Liver (tissue), 9 donors: Measurements from ENCODE around the gene ERBB4. TPM values are rescaled to one million over a fixed set of nuclear protein-coding genes. Genes with fewer than 3 reads are reported as not detected.

ENCODE experiments used
- DNase-seq: peaks from one replicate; pipeline ENCODE4 v3.0.0-alpha.2; 2017; ENCODE audit warnings: low spot score
- H3K27ac ChIP-seq, 2 donors: one replicate each; pipeline ENCODE4 v1.7.0; 2013; ENCODE audit warnings: inconsistent platforms in 2 of 2, low read length in 2 of 2, control low read depth in 1 of 2, low read depth in 1 of 2, mild to moderate bottlenecking in 1 of 2
- H3K27me3 ChIP-seq, 4 donors: one replicate each; pipeline versions ENCODE4 v1.6.1 to v1.7.0; 2013; ENCODE audit warnings: low read length in 3 of 4, inconsistent platforms in 1 of 4, mild to moderate bottlenecking in 1 of 4, moderate library complexity in 1 of 4; ENCODE audit not compliant: control insufficient read depth in 4 of 4, insufficient read depth in 4 of 4
- H3K36me3 ChIP-seq, 4 donors: one replicate each; pipeline versions ENCODE4 v1.6.1 to v1.7.0; 2013; ENCODE audit warnings: low read length in 3 of 4, mild to moderate bottlenecking in 3 of 4, low read depth in 1 of 4, moderate library complexity in 1 of 4; ENCODE audit not compliant: control insufficient read depth in 4 of 4, insufficient read depth in 3 of 4
- H3K4me1 ChIP-seq, 4 donors: one replicate each; pipeline versions ENCODE4 v1.6.1 to v1.7.0; 2013; ENCODE audit warnings: low read length in 3 of 4, mild to moderate bottlenecking in 3 of 4, moderate library complexity in 1 of 4; ENCODE audit not compliant: control insufficient read depth in 4 of 4, insufficient read depth in 4 of 4
- H3K4me3 ChIP-seq, 3 donors: one replicate each; pipeline versions ENCODE4 v1.6.1 to v1.7.0; 2013; ENCODE audit warnings: low read length in 3 of 3, control low read depth in 1 of 3, low read depth in 1 of 3, mild to moderate bottlenecking in 1 of 3
- H3K9ac ChIP-seq, 2 donors: one replicate each; pipeline ENCODE4 v1.7.0; 2013; ENCODE audit warnings: low read length in 2 of 2, mild to moderate bottlenecking in 2 of 2, moderate library complexity in 2 of 2, control low read depth in 1 of 2, low read depth in 1 of 2
- H3K9me3 ChIP-seq, 4 donors: one replicate each; pipeline versions ENCODE4 v1.6.1 to v1.7.0; 2013; ENCODE audit warnings: low read length in 3 of 4; ENCODE audit not compliant: control insufficient read depth in 4 of 4
- ATF3 ChIP-seq: IDR thresholded peaks from 2 replicates; pipeline ENCODE4 v1.6.1; 2016; ENCODE audit warnings: antibody characterized with exemption
- CTCF ChIP-seq: fragments of 150-350 bp; IDR thresholded peaks from 2 replicates; pipeline ENCODE4 v1.5.1; 2017; ENCODE audit warnings: improper control_type of control experiment, low read depth, low read length; ENCODE audit not compliant: missing input control
- EGR1 ChIP-seq, 2 donors: IDR thresholded peaks; 2 replicates each; pipeline ENCODE4 v1.6.1; 2016 to 2018; ENCODE audit warnings: antibody characterized with exemption in 2 of 2, low read depth in 2 of 2
- FOXA1 ChIP-seq: IDR thresholded peaks from 2 replicates; pipeline ENCODE4 v1.6.1; 2016; ENCODE audit warnings: antibody characterized with exemption
- FOXA2 ChIP-seq: IDR thresholded peaks from 2 replicates; pipeline ENCODE4 v1.6.1; 2016; ENCODE audit warnings: antibody characterized with exemption
- GABPA ChIP-seq, 2 donors: IDR thresholded peaks in 1 of 2; conservative IDR thresholded peaks in 1 of 2; 2 replicates each; pipeline ENCODE4 v1.6.1; 2016; ENCODE audit warnings: antibody characterized with exemption in 2 of 2, mild to moderate bottlenecking in 1 of 2, moderate library complexity in 1 of 2
- HNF4A ChIP-seq, 2 donors: conservative IDR thresholded peaks; 2 replicates each; pipeline ENCODE4 v1.6.1; 2016; ENCODE audit warnings: antibody characterized with exemption in 2 of 2, mild to moderate bottlenecking in 2 of 2
- HNF4G ChIP-seq: IDR thresholded peaks from 2 replicates; pipeline ENCODE4 v1.6.1; 2016; ENCODE audit warnings: antibody characterized with exemption
- JUND ChIP-seq, 2 donors: IDR thresholded peaks; 2 replicates each; pipeline ENCODE4 v1.6.1; 2016; ENCODE audit warnings: antibody characterized with exemption in 2 of 2
- MAX ChIP-seq: IDR thresholded peaks from 2 replicates; pipeline ENCODE4 v1.6.1; 2016; ENCODE audit warnings: antibody characterized with exemption
- NR2F2 ChIP-seq: IDR thresholded peaks from 2 replicates; pipeline ENCODE4 v1.6.1; 2016; ENCODE audit warnings: antibody characterized with exemption
- RAD21 ChIP-seq, 2 donors: IDR thresholded peaks; 2 replicates each; pipeline ENCODE4 v1.6.1; 2016; ENCODE audit warnings: antibody characterized with exemption in 2 of 2, mild to moderate bottlenecking in 2 of 2
- REST ChIP-seq: IDR thresholded peaks from 2 replicates; pipeline ENCODE4 v1.6.1; 2016; ENCODE audit warnings: antibody characterized with exemption, mild to moderate bottlenecking
- RXRA ChIP-seq, 2 donors: IDR thresholded peaks; 2 replicates each; pipeline ENCODE4 v1.6.1; 2017 to 2018; ENCODE audit warnings: antibody characterized with exemption in 2 of 2, mild to moderate bottlenecking in 1 of 2
- SP1 ChIP-seq: IDR thresholded peaks from 2 replicates; pipeline ENCODE4 v1.6.1; 2018; ENCODE audit warnings: antibody characterized with exemption, mild to moderate bottlenecking
- TAF1 ChIP-seq: conservative IDR thresholded peaks from 2 replicates; pipeline ENCODE4 v1.6.1; 2016; ENCODE audit warnings: antibody characterized with exemption, mild to moderate bottlenecking
- YY1 ChIP-seq: IDR thresholded peaks from 2 replicates; pipeline ENCODE4 v1.6.1; 2016; ENCODE audit warnings: antibody characterized with exemption, mild to moderate bottlenecking
- ZBTB33 ChIP-seq: IDR thresholded peaks from 2 replicates; pipeline ENCODE4 v1.6.1; 2016; ENCODE audit warnings: antibody characterized with exemption
- WGBS: extraction: QIAGEN DNeasy Blood & Tissue Kit; methylation state at CpG from one replicate; pipeline ENCODE4 v1.1.7; 2013; 5-methylcytosine and 5-hydroxymethylcytosine counted together
- polyA plus RNA-seq, 2 donors: library from polyadenylated mRNA; stranded (reverse) in 1 of 2; unstranded in 1 of 2; fragments of 200-250 nt in 1 of 2; fragments of >200 nt in 1 of 2; fragmentation: Nextera tagmentation in 1 of 2; extraction: Ambion mirVana in 1 of 2; gene quantifications; one replicate each; pipeline versions ENCODE4 v1.2.1 to v1.2.3, GENCODE V29; 2013 to 2015
- total RNA-seq, 2 donors: library from RNA; depleted of rRNA; stranded (reverse); fragments of >200 nt; gene quantifications; one replicate each; pipeline ENCODE4 v1.2.3, GENCODE V29; 2014
- donor health status: healthy.
- donor health status: healthy.
- donor health status: healthy.
- donor health status: healthy.
- donor health status: healthy.

Gene ERBB4
- total and polyA plus RNA-seq, 4 donors: 0.03 to 0.42 TPM; not detected in 2

GRCh38 chr2:212421556-212422334 lies 116.9 kb downstream of the ERBB4 start (continued):
- TF ChIP-seq EGR1 (IDR thresholded peaks at IDR 0.05; ENCODE audit: low read depth in 2 of 2): no peak
- no peak for TF ChIP-seq YY1
- no peak for TF ChIP-seq FOXA1
- TF ChIP-seq TAF1: no peak

GRCh38 chr2:212416086-212416485 lies 122.5 kb downstream of the ERBB4 start:
- no peak for DNase-seq
- H3K27me3 ChIP-seq: no peaks in the 10 kb centered on the region
- H3K4me1 ChIP-seq: no peaks in the 10 kb centered on the region
- H3K9ac ChIP-seq: no peak overlapping the region
- WGBS: 75% methylated on average over 3 of the region's 3 CpGs
- no peak overlapping the region for H3K27ac ChIP-seq
- H3K9me3 ChIP-seq: no peaks in the 10 kb centered on the region
- TF ChIP-seq TAF1 (no peak), HNF4G (no peak), JUND (IDR thresholded peaks at IDR 0.05) (no peak), ZBTB33 (no peak), RXRA (IDR thresholded peaks at IDR 0.05) (no peak), YY1 (no peak), SP1 (no peak), FOXA1 (no peak), REST (no peak), GABPA (IDR thresholded peaks at IDR 0.05 in 1 of 2, conservative IDR thresholded peaks at IDR 0.05 in 1 of 2) (no peak), NR2F2 (no peak), CTCF (no peak), FOXA2 (no peak), EGR1 (IDR thresholded peaks at IDR 0.05; ENCODE audit: low read depth in 2 of 2) (no peak), ATF3 (no peak), RAD21 (IDR thresholded peaks at IDR 0.05) (no peak), HNF4A (conservative IDR thresholded peaks at IDR 0.05) (no peak), MAX (no peak)
- H3K36me3 ChIP-seq: no peaks in the 10 kb centered on the region
- H3K4me3 ChIP-seq: no peak overlapping the region
